ENCODE measurements around the gene PSMC3IP. TPM values are rescaled to one million over a fixed set of nuclear protein-coding genes. Genes with fewer than 3 reads are reported as not detected.
"Not testable (repeated sequence)": the region's sequence is repeated elsewhere in the genome, so short reads cannot be mapped to it uniquely, and the experiment has no call there.

Gene PSMC3IP, protein sequence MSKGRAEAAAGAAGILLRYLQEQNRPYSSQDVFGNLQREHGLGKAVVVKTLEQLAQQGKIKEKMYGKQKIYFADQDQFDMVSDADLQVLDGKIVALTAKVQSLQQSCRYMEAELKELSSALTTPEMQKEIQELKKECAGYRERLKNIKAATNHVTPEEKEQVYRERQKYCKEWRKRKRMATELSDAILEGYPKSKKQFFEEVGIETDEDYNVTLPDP
- total RNA-seq, result 2.9 TPM

DNA sequence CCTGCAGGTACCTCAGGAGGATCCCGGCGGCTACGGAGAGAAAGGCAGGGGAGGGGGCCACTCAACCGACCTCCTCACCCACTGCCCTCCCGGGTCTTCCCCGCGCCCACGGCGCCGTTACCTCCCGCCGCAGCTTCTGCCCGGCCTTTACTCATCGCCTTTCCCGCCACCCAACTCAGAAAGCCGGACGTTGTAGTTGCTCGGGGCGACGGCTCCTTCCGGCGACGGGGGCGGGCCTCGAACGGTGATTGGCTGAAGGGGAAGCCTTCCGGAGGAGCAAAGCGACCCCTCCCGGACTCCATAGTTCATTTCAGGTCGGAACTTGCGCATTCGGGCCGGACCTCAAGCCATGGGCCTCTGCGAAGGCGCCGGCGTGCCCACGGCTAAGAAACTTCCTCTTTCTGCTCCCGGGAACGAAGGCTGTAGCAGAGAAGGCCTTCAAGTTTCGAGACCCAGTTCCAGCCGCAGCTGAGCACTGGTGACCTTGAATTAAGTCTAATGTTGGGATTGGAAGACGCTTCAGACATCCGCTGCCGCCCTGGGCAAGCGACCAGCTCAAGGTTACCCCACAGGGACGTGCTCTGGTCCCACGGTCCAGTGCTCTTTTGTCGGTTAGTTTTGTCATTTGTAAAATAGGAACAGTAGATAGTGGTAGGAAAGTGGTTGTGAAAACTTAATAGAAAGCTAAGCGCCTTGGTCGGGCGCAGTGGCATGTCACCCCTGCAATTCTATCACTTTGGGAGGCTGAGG is at the start of gene PSMC3IP:
Gene PSMC3IP, minus strand, starts transcription at position 198 of the 750 bp plus-strand sequence. Its CDS starts 43 bp downstream, at position 155.
- ATAC-seq, result peak; percentile 92

DNA sequence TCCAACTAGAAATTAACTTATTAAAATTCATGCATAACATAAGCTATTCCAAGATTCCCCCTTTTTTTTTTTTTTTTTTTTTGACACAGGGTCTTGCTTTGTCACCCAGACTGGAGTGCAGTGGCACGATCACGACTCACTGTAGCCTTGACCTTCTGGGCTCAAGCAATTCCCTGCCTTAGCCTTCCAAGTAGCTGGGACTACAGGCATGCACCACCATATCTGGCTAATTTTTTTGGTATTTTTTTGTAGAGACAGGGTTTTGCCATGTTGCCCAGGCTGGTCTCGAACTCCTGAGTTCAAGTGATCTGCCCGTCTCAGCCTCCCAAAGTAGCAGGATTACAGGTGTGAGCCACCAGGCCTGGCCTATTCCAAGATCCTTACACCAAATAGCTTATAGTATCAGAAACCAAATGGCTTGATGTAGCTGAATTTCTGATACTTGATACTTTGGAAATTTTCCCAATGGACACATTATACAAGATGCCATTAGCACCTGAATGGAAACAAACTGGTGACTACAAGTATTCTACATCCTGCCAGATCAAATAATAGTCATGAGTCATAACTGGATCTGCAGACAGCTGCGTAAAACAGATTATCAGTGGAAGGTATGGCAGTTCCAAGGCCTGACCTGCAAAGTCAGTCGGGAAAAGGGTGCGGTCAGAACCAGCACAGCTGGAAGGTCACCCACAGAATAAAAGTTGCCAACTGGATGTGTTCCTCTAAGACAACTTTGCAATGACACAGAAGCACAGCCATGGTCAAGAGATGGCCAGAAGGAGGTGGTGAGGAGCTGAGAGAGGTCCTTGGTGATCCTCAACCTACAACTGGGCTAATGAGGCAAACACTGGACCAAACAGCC is 46.4 kb upstream of the PSMC3IP start:
- peak; percentile 93 for ATAC-seq

DNA sequence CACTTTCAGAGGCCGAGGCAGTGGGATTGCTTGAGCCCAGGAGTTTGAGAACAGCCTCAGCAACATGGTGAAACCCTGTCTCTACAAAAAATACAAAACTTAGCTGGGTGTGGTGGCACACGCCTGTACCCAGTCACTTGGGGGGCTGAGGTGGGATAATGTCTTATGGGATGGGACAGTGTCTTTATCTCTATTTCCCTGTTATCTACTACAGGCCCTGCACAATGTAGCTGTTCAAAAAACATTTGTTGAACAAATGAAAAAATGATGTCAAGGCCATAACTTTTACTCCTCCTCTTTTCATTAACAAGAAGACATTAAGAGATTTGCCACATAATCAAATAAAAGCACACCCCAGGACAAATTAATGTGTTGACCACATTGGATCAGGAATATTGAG is 45.7 kb upstream of the PSMC3IP start:
- ATAC-seq, result no peak

DNA sequence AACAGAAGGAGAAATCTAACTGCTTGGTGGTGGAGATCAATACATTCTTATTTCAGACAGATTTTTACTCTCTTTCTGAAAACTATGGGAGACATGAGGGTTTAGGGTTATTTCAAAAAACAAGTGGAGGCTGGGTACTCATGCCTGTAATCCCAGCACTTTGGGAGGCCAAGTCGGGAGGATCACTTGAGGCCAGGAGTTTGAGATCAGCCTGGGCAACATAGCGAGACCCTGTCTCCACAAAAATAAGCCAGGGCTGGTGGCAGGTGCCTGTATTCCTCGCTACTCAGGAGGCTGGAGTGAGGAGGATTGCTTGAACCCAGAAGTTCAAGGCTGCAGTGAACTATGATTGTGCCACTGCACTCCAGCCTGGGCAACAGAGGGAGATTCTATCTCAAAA is 44.5 kb upstream of the PSMC3IP start:
- not testable (repeated sequence) for ATAC-seq

DNA sequence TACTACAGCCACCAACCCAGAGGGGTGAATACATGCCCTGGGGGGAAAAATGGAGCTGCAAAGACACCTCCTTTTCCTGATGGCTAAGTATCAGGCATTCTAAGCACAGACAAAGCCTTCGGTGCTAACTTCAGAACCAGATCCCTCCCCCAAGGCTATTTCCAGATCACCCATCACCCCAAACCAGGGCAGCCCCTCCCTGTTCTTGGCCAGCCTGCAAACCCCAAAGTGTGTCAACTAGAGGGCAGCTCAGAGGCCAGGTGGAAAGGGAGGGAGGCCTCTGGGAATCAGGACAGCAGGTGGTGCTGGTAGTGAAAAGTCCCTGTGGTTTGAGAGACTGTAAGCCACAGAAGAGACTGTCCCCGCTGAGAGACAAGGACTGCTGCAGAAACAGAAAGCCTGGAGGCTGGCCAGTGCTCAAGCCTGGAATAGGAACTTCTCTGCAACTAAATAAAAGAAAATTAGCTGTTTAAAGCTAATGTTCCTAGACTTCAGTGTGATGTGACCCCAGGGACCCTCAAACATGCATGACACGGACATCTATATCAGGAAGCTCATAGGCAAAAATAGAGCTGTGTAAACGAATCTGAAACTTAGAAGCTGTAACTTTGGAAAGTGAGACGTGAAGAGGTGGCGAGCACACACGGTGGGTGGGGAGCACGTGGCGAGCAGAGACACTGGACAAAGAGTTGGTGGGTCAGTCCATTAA is 41.1 kb upstream of the PSMC3IP start:
- ATAC-seq, result peak; percentile 71

DNA sequence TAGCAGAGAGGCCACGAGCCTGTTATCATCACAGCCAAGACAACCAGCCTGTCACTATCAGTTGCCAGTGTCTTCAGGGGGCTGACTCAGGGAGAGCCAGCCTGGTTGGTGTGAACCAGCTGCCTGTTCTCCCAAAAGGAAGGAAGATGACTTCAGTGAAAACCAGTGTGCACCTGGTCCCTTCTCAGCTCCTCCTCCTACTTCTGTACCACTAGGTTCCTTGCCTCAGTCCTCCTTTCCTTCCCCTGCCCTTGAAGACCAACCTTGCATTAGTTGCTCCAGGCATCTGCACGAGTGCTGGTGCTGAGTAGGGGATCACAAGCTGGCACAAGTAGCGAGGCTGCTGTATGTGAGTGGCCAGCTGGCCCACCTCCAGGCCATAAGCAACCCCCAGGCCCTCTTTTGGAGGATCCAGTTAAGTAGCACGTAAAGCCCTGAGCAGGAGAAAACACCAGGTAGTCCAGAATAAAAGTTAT is 40.5 kb upstream of the PSMC3IP start:
- ATAC-seq, result peak; percentile 13

DNA sequence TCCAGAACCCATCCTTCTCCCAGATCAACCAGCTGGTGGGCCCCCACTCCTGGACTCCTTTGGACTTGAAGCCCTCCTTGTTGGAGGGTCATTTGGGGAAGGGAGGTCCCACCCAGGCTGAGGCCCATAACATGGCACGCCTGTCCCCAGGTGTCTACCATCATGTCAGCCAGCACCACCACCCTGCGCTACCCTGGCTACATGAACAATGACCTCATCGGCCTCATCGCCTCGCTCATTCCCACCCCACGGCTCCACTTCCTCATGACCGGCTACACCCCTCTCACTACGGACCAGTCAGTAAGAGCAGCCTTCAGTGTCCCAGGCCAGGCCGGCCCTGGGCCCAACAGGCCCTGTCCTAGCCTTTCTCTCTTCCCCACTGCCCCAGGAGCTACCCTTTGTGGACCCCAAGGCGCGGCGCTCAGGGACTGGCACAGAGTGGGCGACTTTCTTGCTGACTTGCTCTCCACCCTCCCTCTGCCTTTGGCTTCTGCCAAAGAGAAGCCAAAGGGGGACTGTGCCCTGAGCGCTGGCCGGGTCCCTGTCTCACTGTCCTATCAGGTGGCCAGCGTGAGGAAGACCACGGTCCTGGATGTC is 36.3 kb upstream of the PSMC3IP start:
- ATAC-seq, result no peak

DNA sequence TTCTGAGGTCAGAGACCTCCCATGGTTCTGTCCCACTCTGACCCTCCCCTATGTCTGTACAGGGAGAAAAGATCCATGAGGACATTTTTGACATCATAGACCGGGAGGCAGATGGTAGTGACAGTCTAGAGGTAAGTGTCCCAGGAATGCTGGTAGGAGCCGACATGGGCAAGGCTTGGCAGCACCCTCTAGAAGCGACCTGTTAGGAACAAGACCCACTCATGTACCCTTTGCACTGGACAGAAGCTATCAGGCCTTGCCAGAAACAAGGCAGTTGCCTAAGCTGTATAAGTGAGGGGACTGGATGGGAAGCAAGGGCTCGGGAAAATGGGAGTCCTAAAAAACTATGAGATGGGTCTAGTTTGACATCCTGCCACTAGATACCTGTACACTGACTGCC is 34.5 kb upstream of the PSMC3IP start:
- ATAC-seq, result no peak

DNA sequence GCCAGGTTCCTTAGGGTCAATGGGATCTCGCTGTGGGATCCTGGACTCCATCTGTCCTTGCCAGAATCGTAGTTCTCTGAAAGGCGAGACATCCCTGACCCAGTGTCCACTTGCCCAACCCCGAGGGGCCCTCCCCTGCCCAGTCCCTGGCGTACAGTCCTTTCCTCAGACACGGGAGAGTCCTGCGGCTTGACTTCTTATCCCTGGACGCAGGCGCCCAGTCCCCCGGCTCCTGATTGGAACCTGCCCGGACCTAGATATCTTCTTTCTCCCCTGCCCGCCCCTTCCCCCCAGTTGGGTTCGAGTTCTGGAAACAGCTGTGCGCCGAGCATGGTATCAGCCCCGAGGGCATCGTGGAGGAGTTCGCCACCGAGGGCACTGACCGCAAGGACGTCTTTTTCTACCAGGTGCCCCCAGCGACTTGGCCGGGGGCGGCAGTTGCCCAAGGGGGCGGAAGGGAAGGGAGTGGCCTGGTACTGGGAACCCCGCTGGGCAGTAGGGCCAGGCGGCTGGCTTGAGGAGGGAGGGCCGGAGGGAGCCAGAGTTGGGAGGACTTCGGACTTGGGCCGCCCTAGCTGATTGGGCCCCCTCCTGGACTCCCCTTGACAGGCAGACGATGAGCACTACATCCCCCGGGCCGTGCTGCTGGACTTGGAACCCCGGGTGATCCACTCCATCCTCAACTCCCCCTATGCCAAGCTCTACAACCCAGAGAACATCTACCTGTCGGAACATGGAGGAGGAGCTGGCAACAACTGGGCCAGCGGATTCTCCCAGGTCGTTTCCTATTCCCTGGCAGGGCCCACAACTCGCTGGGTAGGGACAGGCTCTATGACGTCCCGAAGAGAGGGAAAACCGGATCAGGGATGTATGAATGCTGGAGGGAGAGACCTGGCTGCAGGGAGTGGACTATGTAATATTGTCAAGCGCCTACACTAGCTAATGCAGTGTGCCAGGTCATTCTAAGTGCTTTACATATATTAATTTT is 32.6 kb upstream of the PSMC3IP start:
- peak; percentile 14 for ATAC-seq

DNA sequence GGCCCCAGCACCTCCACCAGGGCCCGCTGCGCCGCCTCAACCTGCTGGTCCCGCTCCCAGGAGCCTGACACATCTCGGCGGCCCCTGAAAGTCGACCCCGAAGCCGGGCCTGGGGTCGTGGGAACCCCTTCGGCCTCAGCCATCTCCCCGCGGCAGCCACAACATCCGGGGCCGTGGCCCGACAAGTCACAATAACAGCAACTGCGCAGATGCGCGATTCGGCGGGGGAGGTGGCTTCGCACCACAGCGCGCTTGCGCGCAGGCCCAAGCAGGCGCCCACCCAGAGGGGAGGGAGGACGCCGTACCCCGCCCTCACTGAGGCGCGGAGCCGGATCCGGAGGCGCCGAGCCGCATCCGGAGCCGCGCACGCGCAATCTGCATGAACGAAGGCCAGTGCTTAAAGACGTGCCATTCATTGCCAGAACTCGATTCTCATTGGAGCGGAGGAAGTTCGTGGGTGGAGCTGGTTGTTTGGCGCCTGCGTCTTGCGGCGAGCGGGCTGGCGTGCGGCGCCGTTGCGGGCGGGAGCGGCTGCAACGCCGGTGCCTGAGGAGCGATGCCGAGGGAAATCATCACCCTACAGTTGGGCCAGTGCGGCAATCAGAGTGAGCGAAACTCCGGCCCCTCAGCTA is 31.8 kb upstream of the PSMC3IP start, which contains the start of the genes RETREG3 and TUBG1:
Gene RETREG3, minus strand, starts transcription at position 193 of the 632 bp plus-strand sequence. Its CDS starts 50 bp downstream, at position 143.
Gene TUBG1, plus strand, starts transcription at position 502 of the 632 bp plus-strand sequence. Its CDS starts 55 bp downstream, at position 557.
- peak; percentile 97 for ATAC-seq

DNA sequence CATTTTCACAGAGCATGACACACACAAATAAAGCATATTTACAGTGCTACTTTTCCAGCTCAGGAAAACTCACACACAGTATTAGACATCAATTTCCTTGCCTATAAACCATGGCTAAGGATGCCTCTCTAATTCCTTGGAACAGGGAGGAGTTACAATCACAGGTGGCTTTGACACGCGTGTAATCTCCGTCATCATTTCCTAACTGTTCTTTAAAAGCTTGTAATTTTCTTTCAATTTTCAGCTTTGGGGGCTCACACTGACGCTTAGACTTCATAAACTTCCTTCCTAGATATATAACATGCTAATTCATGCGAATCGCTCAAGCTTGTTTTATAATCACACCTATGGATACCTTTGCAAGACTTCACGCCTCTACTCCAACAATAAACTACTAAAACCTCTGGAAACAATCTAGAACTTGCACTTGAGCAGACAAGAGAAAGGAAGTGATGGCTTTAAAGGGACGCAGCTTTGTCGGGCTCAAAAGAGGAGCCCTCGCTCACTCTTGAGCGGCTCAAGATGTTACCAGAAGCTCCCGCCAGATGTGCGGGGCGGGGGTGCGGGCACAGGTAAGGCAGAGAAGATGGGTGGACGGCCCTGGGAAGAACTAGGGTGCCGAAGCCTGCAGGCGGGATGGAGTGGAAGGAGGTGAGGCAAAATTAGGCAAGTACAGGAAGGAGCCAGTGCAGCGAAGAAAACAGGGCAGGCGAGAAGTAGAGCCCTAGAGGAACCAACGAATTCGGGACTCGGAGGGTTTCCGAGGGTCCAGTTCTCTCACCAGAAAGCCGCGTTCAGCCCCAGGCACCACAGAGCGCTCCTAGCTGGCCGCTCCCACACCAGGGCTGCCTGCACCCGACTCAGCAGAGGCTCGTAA is 31.0 kb upstream of the PSMC3IP start:
- ATAC-seq, result peak; percentile 67

DNA sequence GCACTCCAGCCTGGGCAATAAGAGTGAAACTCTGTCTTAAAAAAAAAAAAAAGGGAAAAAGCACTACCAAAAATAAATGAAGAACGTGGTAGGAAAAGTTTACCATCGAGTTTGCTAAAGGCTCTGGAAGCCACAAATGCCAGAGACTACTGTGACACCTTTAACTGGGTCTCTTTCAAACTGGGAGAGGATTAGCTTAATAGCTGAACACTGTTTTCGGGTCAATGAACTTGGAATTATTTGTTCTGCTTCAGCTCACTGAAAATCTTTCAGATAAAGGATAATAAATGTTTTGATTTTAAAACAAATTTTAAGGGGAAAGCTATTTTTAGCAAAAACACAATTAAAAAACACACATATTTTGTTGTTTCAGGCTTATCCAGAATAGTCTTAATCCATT is 30.2 kb upstream of the PSMC3IP start:
- no peak for ATAC-seq

DNA sequence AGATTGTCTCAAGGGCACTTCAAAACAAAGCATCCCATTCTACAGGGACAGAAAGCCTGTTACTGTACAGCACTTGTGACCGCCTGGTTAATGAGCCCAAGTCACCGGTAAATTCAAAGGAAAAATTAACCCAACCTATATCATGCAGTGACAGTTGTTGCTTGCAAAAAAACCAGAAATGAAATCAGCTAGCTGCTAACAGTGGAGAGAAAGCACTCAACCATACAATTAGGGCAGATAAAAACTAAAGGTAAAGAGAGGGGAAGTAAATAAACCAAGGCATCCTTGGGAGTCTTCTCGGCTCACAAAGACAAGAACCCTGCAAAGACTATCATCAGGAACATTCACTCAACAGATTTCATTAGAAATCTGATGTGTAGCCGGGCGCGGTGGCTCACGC is 25.8 kb upstream of the PSMC3IP start:
- no peak for ATAC-seq

DNA sequence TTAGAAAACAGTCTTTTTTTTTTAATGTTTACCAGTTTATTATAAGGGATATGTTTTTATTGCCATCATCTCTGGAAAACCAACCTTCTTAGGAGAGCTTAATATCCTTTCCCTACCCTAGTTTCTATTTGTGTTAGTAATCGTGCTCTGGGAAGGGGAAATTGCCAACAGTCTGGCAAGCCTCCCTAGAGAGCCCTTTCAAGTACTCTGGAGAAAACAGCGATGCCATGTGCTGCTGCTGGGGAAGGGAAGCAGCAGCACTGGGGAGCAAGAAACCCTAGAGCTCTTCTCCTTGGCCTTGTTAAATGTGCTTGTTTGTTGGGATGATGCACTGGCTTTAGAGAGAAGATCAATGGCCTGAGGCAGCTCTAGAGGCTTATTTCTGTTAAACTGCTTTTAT is 21.4 kb upstream of the PSMC3IP start:
- no peak for ATAC-seq

DNA sequence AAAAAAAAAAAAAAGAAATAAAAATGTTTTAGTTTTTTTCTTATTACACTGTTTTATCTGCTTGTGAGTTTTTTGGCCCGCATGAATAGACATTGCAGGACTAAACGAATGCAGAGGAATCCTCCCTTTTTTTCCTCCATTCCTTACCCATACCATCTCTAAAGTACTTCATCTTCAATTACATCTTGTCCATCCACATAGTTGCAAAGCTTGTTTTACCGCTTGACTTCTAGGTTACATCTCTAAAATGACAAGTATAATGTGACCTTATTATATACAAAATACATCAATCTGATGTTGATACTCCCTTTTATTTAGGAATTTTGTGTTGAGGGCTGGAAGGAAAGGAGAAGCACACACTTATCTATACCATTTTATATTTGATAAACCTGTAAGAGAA is 18.9 kb upstream of the PSMC3IP start:
- no peak for ATAC-seq

DNA sequence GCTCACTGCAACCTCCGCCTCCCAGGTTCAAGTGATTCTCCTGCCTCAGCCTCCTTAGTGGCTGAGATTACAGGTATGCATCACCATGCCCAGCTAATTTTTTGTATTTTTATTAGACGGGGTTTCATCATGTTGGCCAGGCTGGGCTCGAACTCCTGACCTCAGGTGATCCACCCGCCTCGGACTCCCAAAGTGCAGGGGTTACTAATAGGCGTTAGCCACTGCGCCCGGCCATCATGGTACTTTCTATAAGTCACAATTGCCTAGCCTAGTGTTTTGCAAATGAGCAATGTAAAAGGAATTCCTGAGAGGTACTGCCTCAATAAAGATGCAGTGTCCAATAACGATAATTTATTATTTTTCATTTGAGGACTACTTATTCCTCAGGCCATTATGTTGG is 13.9 kb upstream of the PSMC3IP start:
- ATAC-seq, result no peak

DNA sequence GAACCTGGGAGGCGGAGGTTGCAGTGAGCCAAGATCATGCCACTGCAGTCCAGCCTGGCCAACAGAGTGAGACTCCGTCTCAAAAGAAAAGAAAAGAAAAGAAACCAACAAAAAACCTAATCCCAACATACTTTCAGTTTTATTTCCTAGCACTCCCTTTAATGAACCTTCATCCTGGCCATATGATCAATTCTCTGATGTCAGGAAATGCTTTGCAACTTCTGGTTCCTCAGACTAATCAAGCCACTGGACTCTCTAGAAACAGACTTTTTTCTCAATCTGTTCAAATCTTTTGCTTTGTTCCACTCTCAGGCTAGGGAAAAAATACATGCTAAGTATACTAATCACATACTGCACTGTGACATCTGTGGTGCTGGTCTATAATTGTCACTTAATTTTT is 13.4 kb upstream of the PSMC3IP start:
- no peak for ATAC-seq

DNA sequence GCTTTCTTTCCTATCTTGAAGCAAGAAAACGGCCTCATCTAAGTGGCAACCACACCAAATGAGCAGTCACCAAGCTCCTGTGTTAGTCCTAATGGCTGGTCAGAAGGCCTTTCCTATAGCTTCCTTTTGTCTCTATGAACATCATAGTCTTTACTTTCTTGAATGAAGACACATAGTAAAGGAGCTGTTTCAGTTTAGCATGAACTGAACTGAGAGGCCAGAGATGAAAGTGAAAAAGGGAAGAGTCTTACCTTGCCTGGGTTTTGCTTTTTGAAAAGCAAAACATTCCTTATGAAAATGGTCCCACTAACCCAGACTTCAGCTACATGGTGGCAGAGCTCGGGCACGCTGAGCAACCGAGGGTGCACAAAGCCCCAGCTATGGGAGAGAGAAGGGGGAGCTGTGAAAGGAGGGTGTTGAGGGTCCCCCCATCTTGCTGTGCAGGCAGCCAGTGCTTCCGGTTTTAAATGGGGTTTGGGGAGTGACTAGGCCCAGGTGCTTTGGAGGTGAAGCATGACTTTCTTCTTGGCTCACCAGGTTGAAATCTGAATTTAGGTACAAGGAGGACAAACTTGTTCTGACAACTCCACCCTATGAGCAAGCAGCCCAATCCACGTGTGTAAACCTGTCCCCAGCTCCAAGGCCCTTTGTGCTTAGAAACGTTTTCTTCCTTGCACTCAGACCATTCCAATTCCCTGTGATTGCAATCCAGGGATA is 9.1 kb upstream of the PSMC3IP start:
- peak; percentile 88 for ATAC-seq
